ENCODE data around the gene CUX1.

CUX1 gene

GRCh38 chr7:102304668-102305067 is 487.2 kb downstream of the CUX1 start:
- TF ChIP-seq CTCF (IDR thresholded peaks at IDR 0.05; ENCODE audit: borderline replicate concordance, insufficient read depth, low read depth, low read length) = no peak
- H3K4me3 ChIP-seq (ENCODE audit: low read depth, low read length) = no peak overlapping the region

- no peak for TF ChIP-seq CTCF (IDR thresholded peaks at IDR 0.05; ENCODE audit: borderline replicate concordance, insufficient read depth, low read depth, low read length)
- H3K4me3 ChIP-seq (ENCODE audit: low read depth, low read length) = no peak overlapping the region
These were observed 488.2 kb downstream of the CUX1 start for GRCh38 chr7:102305414-102306268.

- H3K4me3 ChIP-seq (ENCODE audit: low read depth, low read length) = peak overlapping the region; percentile 23
- TF ChIP-seq CTCF (IDR thresholded peaks at IDR 0.05; ENCODE audit: borderline replicate concordance, insufficient read depth, low read depth, low read length) = no peak
These were observed 489.7 kb downstream of the CUX1 start for GRCh38 chr7:102306916-102307677.

- no peak for TF ChIP-seq CTCF (IDR thresholded peaks at IDR 0.05; ENCODE audit: borderline replicate concordance, insufficient read depth, low read depth, low read length)
These were observed 493.0 kb downstream of the CUX1 start for GRCh38 chr7:102310414-102310815.

GRCh38 chr7:102312317-102312716 is 494.9 kb downstream of the CUX1 start:
- H3K4me3 ChIP-seq (ENCODE audit: low read depth, low read length) = no peak overlapping the region
- TF ChIP-seq CTCF (IDR thresholded peaks at IDR 0.05; ENCODE audit: borderline replicate concordance, insufficient read depth, low read depth, low read length) = no peak

More at GRCh38 chr7:102310414-102310815, 493.0 kb downstream of the CUX1 start:
- no peak overlapping the region for H3K4me3 ChIP-seq (ENCODE audit: low read depth, low read length)

- H3K4me3 ChIP-seq (ENCODE audit: low read depth, low read length) = no peak overlapping the region
- TF ChIP-seq CTCF (IDR thresholded peaks at IDR 0.05; ENCODE audit: borderline replicate concordance, insufficient read depth, low read depth, low read length) = no peak
These were observed 496.8 kb downstream of the CUX1 start for GRCh38 chr7:102313997-102314780.
